Neural progenitor cell (in vitro differentiated cells): ENCODE measurements around the gene DYSF.

Experiments used
- CTCF ChIP-seq: fragments of 200-600 bp; sonication (generic); IDR thresholded peaks from 2 replicates; pipeline ENCODE4 v1.5.1; 2017; ENCODE audit warnings: antibody characterized with exemption, mild to moderate bottlenecking
- EZH2 ChIP-seq: fragments of 200-600 bp; sonication (generic); IDR thresholded peaks from 2 replicates; pipeline ENCODE4 v1.6.1; 2017; ENCODE audit warnings: antibody characterized with exemption, mild to moderate bottlenecking, moderate library complexity
- EZH2phosphoT487 ChIP-seq: fragments of 200-600 bp; sonication (generic); IDR thresholded peaks from 2 replicates; pipeline ENCODE4 v1.6.1; 2017; ENCODE audit warnings: antibody characterized with exemption

- TF ChIP-seq CTCF, result no peak
- no peak for TF ChIP-seq EZH2phosphoT487
- TF ChIP-seq EZH2, result no peak
These were observed 78.2 kb downstream of the DYSF start for GRCh38 chr2:71531522-71532047.
